Right lobe of liver (tissue), 6 donors: ENCODE measurements around the gene ZNF253. TPM values are rescaled to one million over a fixed set of nuclear protein-coding genes. Genes with fewer than 3 reads are reported as not detected.

ENCODE experiments used
- ATAC-seq, 4 donors: fragments of 200-7000 bp; cut with Tn5 transposase; one replicate each; pipeline ENCODE4 v1.9.1; 2020; ENCODE audit warnings: mild to moderate bottlenecking in 4 of 4, moderate library complexity in 4 of 4
- DNase-seq, 3 donors: peaks; one replicate each; pipeline ENCODE4 v3.0.0-alpha.2; 2020
- H3K27ac ChIP-seq, 3 donors: fragments of 200-600 bp; one replicate each; pipeline ENCODE4 v1.8.0; 2022
- H3K27me3 ChIP-seq, 2 donors: fragments of 200-600 bp; one replicate each; pipeline ENCODE4 v1.8.0; 2022
- H3K36me3 ChIP-seq, 4 donors: fragments of 200-600 bp; sonication (generic) in 1 of 4; one replicate each; pipeline versions ENCODE4 v1.5.1 to v1.8.0; 2017 to 2022; ENCODE audit warnings: control low read depth in 1 of 4
- H3K4me1 ChIP-seq, 4 donors: fragments of 200-600 bp; sonication (generic) in 1 of 4; one replicate each; pipeline versions ENCODE4 v1.5.1 to v1.8.0; 2017 to 2022; ENCODE audit warnings: control low read depth in 1 of 4
- H3K4me3 ChIP-seq, 3 donors: fragments of 200-600 bp; one replicate each; pipeline ENCODE4 v1.8.0; 2022
- H3K9me3 ChIP-seq, 4 donors: fragments of 200-600 bp; sonication (generic) in 1 of 4; one replicate each; pipeline versions ENCODE4 v1.5.1 to v1.8.0; 2017 to 2022; ENCODE audit warnings: control low read depth in 1 of 4
- POLR2A ChIP-seq: fragments of 450-650 bp; IDR thresholded peaks from one replicate; pipeline ENCODE4 v1.6.1; 2017; ENCODE audit warnings: antibody characterized with exemption, mild to moderate bottlenecking
- WGBS: methylation state at CpG from one replicate; pipeline ENCODE4 v1.1.6; 2018; ENCODE audit warnings: low coverage, low lambda C conversion rate; ENCODE audit not compliant: insufficient coverage; ENCODE audit errors: missing lambda C conversion rate; 5-methylcytosine and 5-hydroxymethylcytosine counted together
- intact Hi-C, 2 donors: fragments of 100-400 bp; cut with DNase I; formaldehyde crosslinking; loops; one replicate each; pipeline versions ENCODE4 v1.11.2 to v1.14.1; 2022
- long read RNA-seq: library from polyadenylated mRNA; unstranded; transcript quantifications from one replicate; pipeline ENCODE4 v2.0.0, GENCODE V29; 2019
- total RNA-seq, 6 experiments: library from RNA; depleted of rRNA in 2 of 6; stranded (reverse); fragments of >200 nt in 2 of 6; fragmentation: NEBNext Ultra II Directional in 3 of 6; extraction: Animal tissue kit (Norgen Biotek cat#: 25700) in 3 of 6; gene quantifications; one replicate each; pipeline versions ENCODE4 v1.1.0 to v1.2.4, GENCODE V29; 2016 to 2023
- TF ChIP-seq, protein P1 (sequence below), 4 donors: fragments of 200-600 bp in 3 of 4; fragments of 450-650 bp in 1 of 4; IDR thresholded peaks; one replicate each; pipeline versions ENCODE4 v1.5.1 to v1.8.0; 2016 to 2022; ENCODE audit warnings: antibody characterized with exemption in 4 of 4, mild to moderate bottlenecking in 2 of 4
- donor health status: DM: no; HTN: yes; CAD: no.
- donor health status: DM: no; HTN: no; CAD: no.
- donor health status: DM: no; HTN: no; CAD: no.
- donor health status: DM: no; HTN: yes; CAD: no.
- donor health status: DM: no; HTN: yes; CAD: no.

Gene ZNF253
- total RNA-seq, result 1 to 10 TPM; 3.6 to 6.7 (median 4.4) TPM
- long read RNA-seq, partial matches to known transcripts, result 1 of 1 reads
- long read RNA-seq, other reads (novel, unspliced or antisense), result 0 of 1 reads

DNA sequence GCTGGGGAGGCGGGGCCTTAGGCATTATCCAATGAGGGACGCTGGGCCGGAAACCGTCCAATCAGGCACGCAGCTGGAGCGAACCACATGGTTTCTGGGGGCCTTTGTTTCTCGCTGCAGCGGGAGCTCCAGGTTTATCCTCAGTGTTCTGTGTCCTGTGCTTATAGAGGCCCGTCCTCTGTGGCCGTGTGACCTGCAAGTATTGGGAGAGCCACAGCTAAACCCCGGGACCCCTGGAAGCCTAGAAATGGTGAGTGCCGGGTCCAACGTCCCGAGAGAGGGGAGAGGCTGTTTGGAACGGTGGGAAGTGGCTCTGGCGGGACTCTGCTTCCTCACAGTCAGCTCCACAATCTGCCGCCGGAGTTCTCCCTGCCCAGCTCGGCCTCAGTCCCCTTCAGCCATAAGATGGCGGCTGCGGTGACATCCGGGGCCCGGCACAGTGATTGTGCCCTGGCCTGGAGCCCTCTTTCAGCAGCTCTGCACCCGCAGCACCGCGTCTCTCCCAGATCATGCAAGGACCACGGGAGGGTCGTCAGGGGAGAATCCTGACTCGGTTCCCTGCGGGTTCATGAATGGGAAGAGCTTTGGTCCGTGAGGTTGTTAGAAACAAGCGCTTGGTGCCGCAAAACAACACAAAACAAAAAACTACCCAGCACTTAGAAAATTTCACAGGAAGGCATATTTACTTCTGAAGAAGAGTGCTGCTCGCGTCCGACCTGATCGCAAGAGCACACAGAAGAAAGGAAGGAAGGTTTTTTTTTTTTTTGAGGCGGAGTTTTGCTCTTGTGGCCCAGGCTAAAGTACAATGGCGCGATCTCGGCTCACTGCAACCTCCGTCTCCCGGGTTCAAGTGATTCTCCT is at the start of gene ZNF253:
TSS of gene ZNF253 (plus strand) at position 133 of the 861 bp plus-strand sequence. CDS start at position 248, 115 bp downstream.
- Histone ChIP-seq H3K9me3 (peaks cover 0 to 5% (median 0%) of the 10 kb centered on the region in 4 donors), H3K27me3 (no peaks in the 10 kb centered on the region), H3K27ac (peak within 1 kb of the TSS; percentile 78 to 93 (median 89)), H3K4me1 (peaks cover 0 to 12% (median 0%) of the 10 kb centered on the region in 4 donors), H3K36me3 (no peaks in the 10 kb centered on the region), H3K4me3 (peak within 1 kb of the TSS; percentile 79 to 82 (median 81))
- DNase-seq, result peak; percentile 96 to 97 (median 96)
- peak; percentile 99 for ATAC-seq
- 0% methylated on average over 27 of the region's 43 CpGs for WGBS
- intact Hi-C loops, result no loop called here
- peak; percentile 96 for TF ChIP-seq POLR2A
- TF ChIP-seq, protein P1, sequence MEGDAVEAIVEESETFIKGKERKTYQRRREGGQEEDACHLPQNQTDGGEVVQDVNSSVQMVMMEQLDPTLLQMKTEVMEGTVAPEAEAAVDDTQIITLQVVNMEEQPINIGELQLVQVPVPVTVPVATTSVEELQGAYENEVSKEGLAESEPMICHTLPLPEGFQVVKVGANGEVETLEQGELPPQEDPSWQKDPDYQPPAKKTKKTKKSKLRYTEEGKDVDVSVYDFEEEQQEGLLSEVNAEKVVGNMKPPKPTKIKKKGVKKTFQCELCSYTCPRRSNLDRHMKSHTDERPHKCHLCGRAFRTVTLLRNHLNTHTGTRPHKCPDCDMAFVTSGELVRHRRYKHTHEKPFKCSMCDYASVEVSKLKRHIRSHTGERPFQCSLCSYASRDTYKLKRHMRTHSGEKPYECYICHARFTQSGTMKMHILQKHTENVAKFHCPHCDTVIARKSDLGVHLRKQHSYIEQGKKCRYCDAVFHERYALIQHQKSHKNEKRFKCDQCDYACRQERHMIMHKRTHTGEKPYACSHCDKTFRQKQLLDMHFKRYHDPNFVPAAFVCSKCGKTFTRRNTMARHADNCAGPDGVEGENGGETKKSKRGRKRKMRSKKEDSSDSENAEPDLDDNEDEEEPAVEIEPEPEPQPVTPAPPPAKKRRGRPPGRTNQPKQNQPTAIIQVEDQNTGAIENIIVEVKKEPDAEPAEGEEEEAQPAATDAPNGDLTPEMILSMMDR (IDR thresholded peaks at IDR 0.05), result no peak

DNA sequence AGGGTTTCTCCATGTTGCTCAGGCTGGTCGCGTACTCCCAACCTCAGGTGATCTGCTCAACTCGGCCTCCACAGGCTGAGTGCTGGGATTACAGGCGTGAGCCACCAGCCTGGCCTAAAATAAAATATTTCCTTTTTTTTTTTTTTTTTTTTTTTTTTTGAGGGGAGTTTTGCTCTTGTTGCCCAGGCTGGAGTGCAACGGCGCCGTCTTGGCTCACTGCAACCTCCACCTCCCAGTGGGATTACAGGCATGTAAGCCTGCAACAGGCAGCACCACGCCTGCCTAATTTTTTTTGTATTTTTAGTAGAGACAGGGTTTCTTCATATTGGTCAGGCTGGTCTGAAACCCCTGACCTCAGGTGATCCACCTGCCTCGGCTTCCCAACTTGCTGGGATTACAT is 49.0 kb upstream of the ZNF253 start:
- peaks cover 0 to 12% (median 0%) of the 10 kb centered on the region in 4 donors for H3K9me3 ChIP-seq
- ATAC-seq, result no peak
- no peaks in the 10 kb centered on the region for H3K36me3 ChIP-seq
- intact Hi-C loops, result no loop called here
- H3K27me3 ChIP-seq, result no peaks in the 10 kb centered on the region
- no peak for TF ChIP-seq POLR2A
- TF ChIP-seq, protein P1 (IDR thresholded peaks at IDR 0.05), result no peak
- 86% methylated on average over 8 of the region's 9 CpGs for WGBS
- no peaks in the 10 kb centered on the region for H3K4me1 ChIP-seq
- H3K4me3 ChIP-seq, result no peak overlapping the region
- H3K27ac ChIP-seq, result no peak overlapping the region
- DNase-seq, result no peak

DNA sequence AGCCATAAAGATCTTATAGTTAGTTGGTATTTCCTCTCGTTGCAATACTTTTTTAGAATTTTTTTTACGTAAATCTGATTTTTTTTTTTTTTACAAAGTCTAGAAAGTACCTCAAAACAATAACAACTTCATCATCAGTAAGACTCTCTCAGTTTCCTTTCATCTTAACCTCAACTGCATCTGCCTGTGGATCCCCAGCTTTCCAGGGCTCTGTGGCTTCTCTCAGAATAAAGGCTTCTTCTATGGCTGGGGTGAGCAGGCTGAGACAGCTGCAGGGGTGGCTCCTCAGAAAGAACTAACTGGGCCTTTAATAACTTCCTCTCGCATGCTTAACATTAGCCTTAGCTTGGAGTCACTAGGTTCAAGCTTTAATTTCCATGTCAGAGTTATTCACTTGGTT is 48.3 kb upstream of the ZNF253 start:
- peaks cover 0 to 12% (median 2%) of the 10 kb centered on the region in 4 donors for H3K9me3 ChIP-seq
- no peaks in the 10 kb centered on the region for H3K27me3 ChIP-seq
- no peak overlapping the region for H3K4me3 ChIP-seq
- TF ChIP-seq, protein P1 (IDR thresholded peaks at IDR 0.05), result no peak
- TF ChIP-seq POLR2A, result no peak
- no peak for ATAC-seq
- DNase-seq, result no peak
- H3K4me1 ChIP-seq, result no peaks in the 10 kb centered on the region
- no peak overlapping the region for H3K27ac ChIP-seq
- WGBS, result 78% methylated on average over 3 of the region's 3 CpGs
- intact Hi-C loops, result no loop called here
- H3K36me3 ChIP-seq, result no peaks in the 10 kb centered on the region

DNA sequence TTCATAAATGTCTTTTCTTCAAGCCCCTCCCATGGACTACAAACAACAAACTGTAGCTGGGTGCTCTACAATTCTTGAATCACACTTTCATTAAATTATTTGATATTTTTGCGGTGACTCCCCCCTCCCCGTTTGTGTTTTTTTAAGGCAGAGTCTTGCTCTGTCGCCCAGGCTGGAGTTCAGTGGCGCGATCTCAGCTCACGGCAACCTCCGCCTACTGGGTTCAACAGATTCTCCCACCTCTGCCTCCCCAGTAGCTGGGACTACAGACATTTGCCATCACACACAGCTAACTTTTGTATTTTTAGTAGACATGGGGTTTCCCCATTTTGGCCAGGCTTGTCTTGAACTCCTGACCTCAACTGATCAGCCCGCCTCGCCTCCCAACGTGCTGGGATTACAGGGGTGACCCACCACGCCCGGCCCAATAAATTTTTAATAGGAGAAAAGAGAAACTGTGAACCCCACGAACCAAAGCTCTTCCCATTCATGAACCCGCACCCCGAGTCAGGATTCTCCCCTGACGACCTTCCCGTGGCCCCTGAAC is 44.8 kb upstream of the ZNF253 start:
- peaks cover 0 to 9% (median 2%) of the 10 kb centered on the region in 4 donors for H3K9me3 ChIP-seq
- H3K4me1 ChIP-seq, result no peaks in the 10 kb centered on the region
- intact Hi-C loops, result no loop called here
- H3K27me3 ChIP-seq, result no peaks in the 10 kb centered on the region
- DNase-seq, result no peak
- TF ChIP-seq POLR2A, result no peak
- TF ChIP-seq, protein P1 (IDR thresholded peaks at IDR 0.05), result no peak
- peak overlapping the region; percentile 73 to 87 (median 77) for H3K27ac ChIP-seq
- WGBS, result 20% methylated on average over 17 of the region's 17 CpGs
- no peaks in the 10 kb centered on the region for H3K36me3 ChIP-seq
- no peak for ATAC-seq
- H3K4me3 ChIP-seq, result peak overlapping the region; percentile 55 to 72 (median 59)
